Thyroid gland (tissue), 4 donors: ENCODE measurements around the gene DCAKD. TPM values are rescaled to one million over a fixed set of nuclear protein-coding genes. Genes with fewer than 3 reads are reported as not detected.
A peak's percentile ranks its signal among the peaks of the same experiment; 100 is the strongest.

Experiments
- DNase-seq, 2 donors: peaks; one replicate each; pipeline ENCODE4 v3.0.0-alpha.2; 2019
- H3K27ac ChIP-seq, 3 donors: fragments of 200-600 bp; sonication (generic); 1 replicate in 2 of 3; 2 replicates in 1 of 3; pipeline ENCODE4 v1.5.1; 2016 to 2019; ENCODE audit warnings: mild to moderate bottlenecking in 1 of 3, moderate library complexity in 1 of 3
- H3K27me3 ChIP-seq: fragments of 200-600 bp; sonication (generic); one replicate; pipeline ENCODE4 v1.5.1; 2019
- H3K36me3 ChIP-seq, 2 donors: fragments of 200-600 bp; sonication (generic); one replicate each; pipeline ENCODE4 v1.5.1; 2016 to 2019
- H3K4me1 ChIP-seq, 2 donors: fragments of 200-600 bp; sonication (generic); one replicate each; pipeline ENCODE4 v1.5.1; 2017 to 2019
- H3K4me3 ChIP-seq, 3 donors: fragments of 200-600 bp; sonication (generic); replicated peaks in 1 of 3; 1 replicate in 2 of 3; 2 replicates in 1 of 3; pipeline ENCODE4 v1.5.1; 2016; ENCODE audit warnings: mild to moderate bottlenecking in 1 of 3
- H3K9me3 ChIP-seq: fragments of 200-600 bp; sonication (generic); one replicate; pipeline ENCODE4 v1.5.1; 2017
- CTCF ChIP-seq, 6 experiments: fragments of 200-600 bp in 3 of 6; fragments of 450-650 bp in 3 of 6; sonication (generic) in 3 of 6; IDR thresholded peaks; one replicate each; pipeline ENCODE4 v1.5.1; 2016 to 2019; ENCODE audit warnings: antibody characterized with exemption in 6 of 6, mild to moderate bottlenecking in 2 of 6, inconsistent platforms in 1 of 6, moderate library complexity in 1 of 6
- POLR2A ChIP-seq, 2 donors: fragments of 450-650 bp; IDR thresholded peaks; one replicate each; pipeline ENCODE4 v1.6.1; 2017; ENCODE audit warnings: antibody characterized with exemption in 2 of 2, mild to moderate bottlenecking in 2 of 2, moderate library complexity in 1 of 2
- WGBS, 2 donors: methylation state at CpG; one replicate each; pipeline ENCODE4 v1.1.5; 2017; 5-methylcytosine and 5-hydroxymethylcytosine counted together
- intact Hi-C: fragments of 100-400 bp; cut with DNase I; formaldehyde crosslinking; loops from one replicate; pipeline ENCODE4 v1.15.1; 2023
- total RNA-seq, 4 donors: library from RNA; depleted of rRNA; stranded (reverse); fragments of >200 nt; gene quantifications; one replicate each; pipeline ENCODE4 v1.2.3, GENCODE V29; 2016

DCAKD gene
- total RNA-seq, 4 donors from 2014 or later = 53.5 to 102 (median 72.9) TPM

- Histone ChIP-seq H3K4me3 (no peak overlapping the region), H3K36me3 (peaks cover 42 to 68% of the 10 kb centered on the region in 2 donors), H3K27me3 (no peaks in the 10 kb centered on the region), H3K27ac (no peak overlapping the region), H3K9me3 (no peaks in the 10 kb centered on the region), H3K4me1 (peaks cover 17 to 40% of the 10 kb centered on the region in 2 donors)
- peak in 1 of 6 experiments; percentile 23 for TF ChIP-seq CTCF (IDR thresholded peaks at IDR 0.05)
- no peak for TF ChIP-seq POLR2A (IDR thresholded peaks at IDR 0.05)
- WGBS, 2 donors = 68 to 86% methylated on average over 3 of the region's 3 CpGs
- DNase-seq = no peak
- intact Hi-C loops = loop anchor here (5.0 kb wide), 1 partner anchor 74 kb away; no protein-coding TSS in a partner anchor
These were observed 44.7 kb upstream of the DCAKD start for GRCh38 chr17:45096141-45096540.

GRCh38 chr17:45093444-45094110 lies 42.1 kb upstream of the DCAKD start:
- Histone ChIP-seq H3K4me3 (no peak overlapping the region), H3K27me3 (no peaks in the 10 kb centered on the region), H3K27ac (peak overlapping the region; percentile 45 to 96 (median 81)), H3K9me3 (no peaks in the 10 kb centered on the region), H3K4me1 (peaks cover 28 to 44% of the 10 kb centered on the region in 2 donors), H3K36me3 (peaks cover 34 to 61% of the 10 kb centered on the region in 2 donors)
- intact Hi-C loops = no loop called here
- TF ChIP-seq CTCF (IDR thresholded peaks at IDR 0.05) = no peak
- no peak for TF ChIP-seq POLR2A (IDR thresholded peaks at IDR 0.05)
- WGBS, 2 donors = 62 to 78% methylated on average over 12 to 13 of the region's 13 CpGs
- peak in 1 of 2 donors; percentile 33 for DNase-seq

- Histone ChIP-seq H3K4me3 (no peak overlapping the region), H3K9me3 (no peaks in the 10 kb centered on the region), H3K27ac (peak overlapping the region; percentile 45 to 96 (median 81)), H3K4me1 (peaks cover 33 to 48% of the 10 kb centered on the region in 2 donors), H3K27me3 (no peaks in the 10 kb centered on the region), H3K36me3 (peaks cover 28 to 57% of the 10 kb centered on the region in 2 donors)
- DNase-seq = peak; percentile 82 to 90
- intact Hi-C loops = no loop called here
- WGBS, 2 donors = 22 to 60% methylated on average over 5 to 6 of the region's 6 CpGs
- TF ChIP-seq CTCF (IDR thresholded peaks at IDR 0.05) (no peak), POLR2A (IDR thresholded peaks at IDR 0.05) (peak in 1 of 2 donors; percentile 38)
These were observed 41.5 kb upstream of the DCAKD start for GRCh38 chr17:45092911-45093430.

GRCh38 chr17:45091778-45092425 lies 40.5 kb upstream of the DCAKD start:
- intact Hi-C loops = no loop called here
- Histone ChIP-seq H3K27me3 (no peaks in the 10 kb centered on the region), H3K4me3 (no peak overlapping the region), H3K36me3 (peaks cover 18 to 51% of the 10 kb centered on the region in 2 donors), H3K27ac (peak overlapping the region; percentile 39 to 96 (median 81)), H3K9me3 (no peaks in the 10 kb centered on the region), H3K4me1 (peaks cover 42 to 58% of the 10 kb centered on the region in 2 donors)
- DNase-seq = no peak
- 94 to 96% methylated on average over 11 of the region's 11 CpGs for WGBS, 2 donors
- TF ChIP-seq POLR2A (IDR thresholded peaks at IDR 0.05) (no peak), CTCF (IDR thresholded peaks at IDR 0.05) (no peak)

GRCh38 chr17:45090711-45091110 lies 39.3 kb upstream of the DCAKD start:
- H3K27me3 ChIP-seq = no peaks in the 10 kb centered on the region
- H3K4me1 ChIP-seq = peaks cover 44 to 59% of the 10 kb centered on the region in 2 donors
- H3K4me3 ChIP-seq = no peak overlapping the region
- peaks cover 14 to 46% of the 10 kb centered on the region in 2 donors for H3K36me3 ChIP-seq
- TF ChIP-seq POLR2A (IDR thresholded peaks at IDR 0.05) (no peak), CTCF (IDR thresholded peaks at IDR 0.05) (no peak)
- H3K27ac ChIP-seq = no peak overlapping the region
- H3K9me3 ChIP-seq = no peaks in the 10 kb centered on the region
- WGBS, 2 donors = 63 to 91% methylated on average over 3 of the region's 3 CpGs
- no peak for DNase-seq
- intact Hi-C loops = no loop called here
